Measurements from ENCODE around the gene RNF175. TPM values are rescaled to one million over a fixed set of nuclear protein-coding genes. Genes with fewer than 3 reads are reported as not detected.
"Not testable (repeated sequence)": the region's sequence is repeated elsewhere in the genome, so short reads cannot be mapped to it uniquely, and the experiment has no call there.

The RNF175 gene
- total RNA-seq, 6 experiments from 2014 or later = 0.20 TPM; not detected in 5

DNA sequence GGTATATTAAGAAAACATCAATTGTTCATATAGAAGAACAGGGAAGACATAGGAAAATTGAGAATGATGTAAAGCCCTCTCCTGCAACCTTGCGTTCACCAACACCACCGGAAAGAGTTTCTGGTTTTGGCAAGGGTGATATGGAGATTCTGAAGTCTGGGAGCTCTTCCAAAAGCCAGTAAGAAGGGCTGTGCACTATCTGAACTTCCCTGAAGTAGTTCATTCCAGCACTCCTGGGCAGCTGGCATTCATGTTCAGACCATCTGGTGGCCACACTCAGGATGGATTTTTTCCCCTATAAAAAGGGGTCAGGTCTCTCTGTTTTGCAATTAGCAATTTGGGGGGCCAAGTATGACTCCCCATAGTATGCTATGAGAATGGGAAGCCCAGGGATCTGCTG is 91.2 kb downstream of the RNF175 start:
- no peak for TF ChIP-seq POLR2A (IDR thresholded peaks at IDR 0.05)
- TF ChIP-seq, protein P1, sequence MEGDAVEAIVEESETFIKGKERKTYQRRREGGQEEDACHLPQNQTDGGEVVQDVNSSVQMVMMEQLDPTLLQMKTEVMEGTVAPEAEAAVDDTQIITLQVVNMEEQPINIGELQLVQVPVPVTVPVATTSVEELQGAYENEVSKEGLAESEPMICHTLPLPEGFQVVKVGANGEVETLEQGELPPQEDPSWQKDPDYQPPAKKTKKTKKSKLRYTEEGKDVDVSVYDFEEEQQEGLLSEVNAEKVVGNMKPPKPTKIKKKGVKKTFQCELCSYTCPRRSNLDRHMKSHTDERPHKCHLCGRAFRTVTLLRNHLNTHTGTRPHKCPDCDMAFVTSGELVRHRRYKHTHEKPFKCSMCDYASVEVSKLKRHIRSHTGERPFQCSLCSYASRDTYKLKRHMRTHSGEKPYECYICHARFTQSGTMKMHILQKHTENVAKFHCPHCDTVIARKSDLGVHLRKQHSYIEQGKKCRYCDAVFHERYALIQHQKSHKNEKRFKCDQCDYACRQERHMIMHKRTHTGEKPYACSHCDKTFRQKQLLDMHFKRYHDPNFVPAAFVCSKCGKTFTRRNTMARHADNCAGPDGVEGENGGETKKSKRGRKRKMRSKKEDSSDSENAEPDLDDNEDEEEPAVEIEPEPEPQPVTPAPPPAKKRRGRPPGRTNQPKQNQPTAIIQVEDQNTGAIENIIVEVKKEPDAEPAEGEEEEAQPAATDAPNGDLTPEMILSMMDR (IDR thresholded peaks at IDR 0.05) = no peak
- ATAC-seq (no peak), DNase-seq (no peak)
- Histone ChIP-seq H3K4me3 (no peak overlapping the region), H3K4me1 (peaks cover 0 to 8% (median 0%) of the 10 kb centered on the region in 4 donors), H3K9me3 (no peaks in the 10 kb centered on the region), H3K27ac (no peak overlapping the region), H3K36me3 (no peaks in the 10 kb centered on the region), H3K27me3 (no peaks in the 10 kb centered on the region)
- WGBS (ENCODE audit: insufficient coverage, low coverage, low lambda C conversion rate, missing lambda C conversion rate) = 90% methylated on average over 2 of the region's 2 CpGs
- intact Hi-C loops (cut with DNase I) = no loop called here

DNA sequence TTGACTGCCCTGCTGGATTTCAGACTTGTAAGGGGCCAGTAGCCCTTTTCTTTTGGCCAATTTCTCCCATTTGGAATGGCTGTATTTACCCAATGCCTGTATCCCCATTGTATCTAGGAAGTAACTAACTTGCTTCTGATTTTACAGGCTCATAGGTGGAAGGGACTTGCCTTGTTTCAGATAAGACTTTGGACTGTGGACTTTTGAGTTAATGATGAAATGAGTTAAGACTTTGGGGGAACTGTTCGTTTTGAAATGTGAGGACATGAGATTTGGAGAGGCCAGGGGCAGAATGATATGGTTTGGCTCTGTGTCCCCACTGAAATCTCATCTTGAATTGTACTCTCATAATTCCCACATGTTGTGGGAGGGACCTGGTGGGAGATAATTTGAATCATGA is 93.3 kb downstream of the RNF175 start:
- peak in 1 of 4 donors; percentile 28 for ATAC-seq
- not testable (repeated sequence) for H3K4me3 ChIP-seq

GRCh38 chr4:153663667-153664066 is 96.2 kb downstream of the RNF175 start:
- WGBS (ENCODE audit: insufficient coverage, low coverage, low lambda C conversion rate, missing lambda C conversion rate) = 91% methylated on average over 1 of the region's 1 CpG

More for the DNA sequence above, 93.3 kb downstream of the RNF175 start:
- intact Hi-C loops (cut with DNase I); H3K36me3 ChIP-seq; H3K27ac ChIP-seq; H3K9me3 ChIP-seq; DNase-seq; H3K27me3 ChIP-seq: not testable (repeated sequence)
- 6% methylated on average over 1 of the region's 1 CpG for WGBS (ENCODE audit: insufficient coverage, low coverage, low lambda C conversion rate, missing lambda C conversion rate)
- peaks cover 0 to 14% (median 0%) of the 10 kb centered on the region in 4 donors for H3K4me1 ChIP-seq

GRCh38 chr4:153661908-153662307 is 97.9 kb downstream of the RNF175 start:
- no peak for ATAC-seq
- 71% methylated on average over 1 of the region's 1 CpG for WGBS (ENCODE audit: insufficient coverage, low coverage, low lambda C conversion rate, missing lambda C conversion rate)
- intact Hi-C loops (cut with DNase I) = no loop called here
- Histone ChIP-seq H3K9me3 (no peaks in the 10 kb centered on the region), H3K27ac (peak overlapping the region in 2 of 3 donors; percentile 12 to 25), H3K4me3 (no peak overlapping the region), H3K36me3 (no peaks in the 10 kb centered on the region), H3K4me1 (peaks cover 0 to 18% (median 0%) of the 10 kb centered on the region in 4 donors), H3K27me3 (no peaks in the 10 kb centered on the region)
- DNase-seq = no peak
- TF ChIP-seq, protein P1 (IDR thresholded peaks at IDR 0.05) = no peak
- no peak for TF ChIP-seq POLR2A (IDR thresholded peaks at IDR 0.05)

More at GRCh38 chr4:153663667-153664066, 96.2 kb downstream of the RNF175 start:
- no peak for TF ChIP-seq POLR2A (IDR thresholded peaks at IDR 0.05)
- TF ChIP-seq, protein P1 (IDR thresholded peaks at IDR 0.05) = no peak
- H3K4me3 ChIP-seq = no peak overlapping the region
- no peaks in the 10 kb centered on the region for H3K9me3 ChIP-seq
- H3K36me3 ChIP-seq = no peaks in the 10 kb centered on the region
- no peak overlapping the region for H3K27ac ChIP-seq
- H3K4me1 ChIP-seq = peaks cover 0 to 14% (median 0%) of the 10 kb centered on the region in 4 donors
- H3K27me3 ChIP-seq = no peaks in the 10 kb centered on the region
- ATAC-seq = no peak
- intact Hi-C loops (cut with DNase I) = no loop called here
- DNase-seq = no peak

- DNase-seq (no peak), ATAC-seq (peak; percentile 51 to 83 (median 74))
- TF ChIP-seq POLR2A (IDR thresholded peaks at IDR 0.05) = no peak
- TF ChIP-seq, protein P1 (IDR thresholded peaks at IDR 0.05) = no peak
- no peak overlapping the region for H3K4me3 ChIP-seq
- no peaks in the 10 kb centered on the region for H3K36me3 ChIP-seq
- peaks cover 0 to 18% (median 3%) of the 10 kb centered on the region in 4 donors for H3K4me1 ChIP-seq
- H3K9me3 ChIP-seq = no peaks in the 10 kb centered on the region
- no peaks in the 10 kb centered on the region for H3K27me3 ChIP-seq
- intact Hi-C loops (cut with DNase I) = no loop called here
- WGBS (ENCODE audit: insufficient coverage, low coverage, low lambda C conversion rate, missing lambda C conversion rate) = 19% methylated on average over 6 of the region's 6 CpGs
- peak overlapping the region in 2 of 3 donors; percentile 12 to 27 for H3K27ac ChIP-seq
Measured at GRCh38 chr4:153661215-153661822, 98.5 kb downstream of the RNF175 start.

Other genes starting within 250 kb of the RNF175 start
- gene TLR2, start 75.7 kb downstream of the RNF175 start, total RNA-seq = 10 to 100 TPM in 5 of 6 experiments, 1 to 10 TPM in 1; 4.2 to 22.3 (median 12.1) TPM
- not detected for gene SFRP2, start 29.1 kb upstream of the RNF175 start, total RNA-seq